Gastroesophageal sphincter (tissue), 4 donors: ENCODE measurements around the gene SCD5. TPM values are rescaled to one million over a fixed set of nuclear protein-coding genes. Genes with fewer than 3 reads are reported as not detected.

Experiments used
- ATAC-seq: fragments of 150-250 bp; one replicate; pipeline ENCODE4 v1.9.1; 2016; ENCODE audit warnings: mild to moderate bottlenecking, moderate library complexity
- H3K27ac ChIP-seq, 4 donors: fragments of 200-600 bp; sonication (generic) in 3 of 4; 1 replicate in 3 of 4; 2 replicates in 1 of 4; pipeline ENCODE4 v1.5.1; 2016 to 2019
- H3K27me3 ChIP-seq: fragments of 200-600 bp; sonication (generic); one replicate; pipeline ENCODE4 v1.5.1; 2019
- H3K36me3 ChIP-seq, 2 donors: fragments of 200-600 bp; sonication (generic); one replicate each; pipeline ENCODE4 v1.5.1; 2019; ENCODE audit warnings: control low read depth in 1 of 2
- H3K4me1 ChIP-seq, 3 donors: fragments of 200-600 bp; sonication (generic); 1 replicate in 2 of 3; 2 replicates in 1 of 3; pipeline ENCODE4 v1.5.1; 2016 to 2019; ENCODE audit warnings: control low read depth in 2 of 3
- H3K4me3 ChIP-seq, 2 donors: fragments of 200-600 bp; sonication (generic); one replicate each; pipeline ENCODE4 v1.5.1; 2019; ENCODE audit warnings: mild to moderate bottlenecking in 1 of 2, moderate library complexity in 1 of 2
- H3K9me3 ChIP-seq, 3 donors: fragments of 200-600 bp; sonication (generic); one replicate each; pipeline ENCODE4 v1.5.1; 2017 to 2019; ENCODE audit warnings: control low read depth in 2 of 3
- CTCF ChIP-seq, 4 experiments: fragments of 200-600 bp in 2 of 4; fragments of 450-650 bp in 2 of 4; sonication (generic) in 1 of 4; IDR thresholded peaks; one replicate each; pipeline ENCODE4 v1.5.1; 2017 to 2019; ENCODE audit warnings: antibody characterized with exemption in 4 of 4, mild to moderate bottlenecking in 2 of 4, moderate library complexity in 2 of 4
- EP300 ChIP-seq: sonication (generic); formaldehyde crosslinking; IDR thresholded peaks from one replicate; pipeline ENCODE4 v1.6.1; 2017; ENCODE audit warnings: antibody characterized with exemption, mild to moderate bottlenecking
- POLR2A ChIP-seq, 2 donors: fragments of 450-650 bp; IDR thresholded peaks; one replicate each; pipeline ENCODE4 v1.6.1; 2017; ENCODE audit warnings: antibody characterized with exemption in 2 of 2, mild to moderate bottlenecking in 2 of 2, moderate library complexity in 1 of 2
- POLR2AphosphoS5 ChIP-seq: sonication (generic); formaldehyde crosslinking; IDR thresholded peaks from one replicate; pipeline ENCODE4 v1.6.1; 2017; ENCODE audit warnings: antibody characterized with exemption
- WGBS, 2 donors: methylation state at CpG; one replicate each; pipeline ENCODE4 v1.1.5; 2018; ENCODE audit warnings: low coverage in 1 of 2; 5-methylcytosine and 5-hydroxymethylcytosine counted together
- total RNA-seq, 4 donors: library from RNA; depleted of rRNA; stranded (reverse); fragments of >200 nt; gene quantifications; one replicate each; pipeline ENCODE4 v1.1.0, GENCODE V29; 2016

SCD5 gene
- total RNA-seq, 4 donors from 2014 or later, result 15.5 to 21.8 (median 20.3) TPM

GRCh38 chr4:82785611-82786400 lies 12.8 kb downstream of the SCD5 start:
- 36 to 39% methylated on average over 5 of the region's 5 CpGs for WGBS, 2 donors
- Histone ChIP-seq H3K27me3 (no peaks in the 10 kb centered on the region), H3K4me1 (peaks cover 0 to 73% (median 7%) of the 10 kb centered on the region in 3 donors), H3K36me3 (no peaks in the 10 kb centered on the region), H3K4me3 (no peak overlapping the region), H3K9me3 (no peaks in the 10 kb centered on the region), H3K27ac (peak overlapping the region in 1 of 4 donors; percentile 13)
- no peak for TF ChIP-seq EP300
- TF ChIP-seq POLR2A (IDR thresholded peaks at IDR 0.05), result no peak
- TF ChIP-seq CTCF (IDR thresholded peaks at IDR 0.05), result no peak
- no peak for TF ChIP-seq POLR2AphosphoS5
- no peak for ATAC-seq

DNA sequence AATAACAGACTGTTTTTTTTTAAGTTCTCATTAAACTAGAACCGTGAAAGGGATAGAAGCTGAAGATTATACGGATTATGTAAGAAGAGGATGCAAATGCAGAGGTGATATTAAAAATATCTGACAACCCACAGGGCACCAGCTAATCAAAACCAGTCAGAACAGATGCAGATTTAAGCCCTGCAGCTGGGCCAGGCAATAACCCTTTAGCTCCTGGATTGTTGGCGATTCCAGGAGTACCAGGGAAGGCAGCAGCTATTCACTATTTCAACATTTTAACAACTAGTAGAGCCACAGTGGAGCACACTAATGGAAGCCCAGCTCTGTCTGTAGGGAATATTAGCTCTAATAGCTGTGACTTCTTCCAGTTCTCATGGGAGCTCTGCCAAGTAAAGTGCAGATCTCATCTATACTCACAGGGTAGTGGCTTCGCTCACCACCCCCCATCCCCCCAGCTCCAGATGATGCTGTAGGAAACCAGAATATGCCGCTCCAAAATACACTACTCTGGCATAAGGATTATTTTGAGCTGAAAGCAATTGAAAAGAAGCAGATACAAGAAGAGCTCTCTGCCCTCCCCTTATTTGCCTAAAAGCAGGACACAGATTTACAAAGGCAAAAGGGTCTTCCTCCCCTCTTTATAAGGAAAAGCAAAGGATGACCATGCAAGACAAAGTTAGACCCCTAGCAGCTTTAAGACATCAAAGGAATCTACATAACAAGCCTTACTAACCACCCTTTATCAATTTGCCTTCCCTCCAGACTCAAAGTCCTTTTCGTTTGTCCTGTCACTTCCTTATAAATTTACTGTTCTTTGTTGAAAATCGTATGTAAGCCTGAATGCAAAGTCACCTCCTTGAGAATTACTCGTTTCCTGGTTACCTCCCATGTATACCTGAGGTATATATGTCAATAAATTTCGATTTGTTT lies 13.7 kb downstream of the SCD5 start:
- H3K27ac ChIP-seq, result peak overlapping the region in 1 of 4 donors; percentile 13
- no peak for TF ChIP-seq POLR2A (IDR thresholded peaks at IDR 0.05)
- TF ChIP-seq POLR2AphosphoS5, result no peak
- TF ChIP-seq EP300, result no peak
- no peak for TF ChIP-seq CTCF (IDR thresholded peaks at IDR 0.05)
- ATAC-seq, result no peak
- H3K4me1 ChIP-seq, result peaks cover 0 to 73% (median 11%) of the 10 kb centered on the region in 3 donors
- no peaks in the 10 kb centered on the region for H3K27me3 ChIP-seq
- no peaks in the 10 kb centered on the region for H3K9me3 ChIP-seq
- no peaks in the 10 kb centered on the region for H3K36me3 ChIP-seq
- H3K4me3 ChIP-seq, result no peak overlapping the region
- 25 to 54% methylated on average over 4 to 9 of the region's 9 CpGs for WGBS, 2 donors

- H3K4me3 ChIP-seq, result no peak overlapping the region
- 80 to 92% methylated on average over 1 to 3 of the region's 5 CpGs for WGBS, 2 donors
- H3K4me1 ChIP-seq, result peaks cover 0 to 57% (median 11%) of the 10 kb centered on the region in 3 donors
- no peak for ATAC-seq
- no peaks in the 10 kb centered on the region for H3K36me3 ChIP-seq
- no peaks in the 10 kb centered on the region for H3K9me3 ChIP-seq
- TF ChIP-seq CTCF (IDR thresholded peaks at IDR 0.05), result no peak
- no peak for TF ChIP-seq POLR2AphosphoS5
- no peak for TF ChIP-seq POLR2A (IDR thresholded peaks at IDR 0.05)
- TF ChIP-seq EP300, result no peak
- H3K27ac ChIP-seq, result no peak overlapping the region
- H3K27me3 ChIP-seq, result no peaks in the 10 kb centered on the region
Measured at GRCh38 chr4:82782626-82783345, 15.8 kb downstream of the SCD5 start.

DNA sequence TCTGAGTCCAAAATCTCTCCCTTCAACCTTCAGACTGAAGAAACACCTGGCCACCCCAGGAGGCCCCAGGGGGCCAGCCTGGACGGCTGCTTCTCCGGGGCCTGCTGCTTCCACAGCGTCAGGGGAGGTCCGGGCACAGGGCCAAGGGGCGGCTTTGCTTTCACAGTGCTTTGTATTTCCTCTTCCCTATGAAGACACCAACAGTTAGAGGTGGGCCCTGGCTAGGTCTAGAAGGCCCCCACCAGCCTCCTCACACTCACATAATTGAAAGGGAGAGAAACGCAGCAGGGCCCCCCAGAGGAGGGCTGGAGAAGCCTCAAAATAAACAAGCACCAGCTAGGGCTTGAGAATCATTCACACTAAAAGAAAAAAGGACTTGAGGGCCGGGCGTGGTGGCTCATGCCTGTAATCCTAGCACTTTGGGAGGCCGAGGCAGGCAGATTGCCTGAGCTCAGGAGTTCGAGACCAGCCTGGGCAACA lies 17.8 kb downstream of the SCD5 start:
- ATAC-seq, result peak; percentile 66
- TF ChIP-seq POLR2AphosphoS5, result no peak
- no peak for TF ChIP-seq CTCF (IDR thresholded peaks at IDR 0.05)
- TF ChIP-seq EP300, result no peak
- TF ChIP-seq POLR2A (IDR thresholded peaks at IDR 0.05), result no peak
- Histone ChIP-seq H3K36me3 (no peaks in the 10 kb centered on the region), H3K9me3 (no peaks in the 10 kb centered on the region), H3K27me3 (no peaks in the 10 kb centered on the region), H3K4me1 (peaks cover 0 to 38% (median 11%) of the 10 kb centered on the region in 3 donors), H3K27ac (no peak overlapping the region), H3K4me3 (no peak overlapping the region)
- 29 to 80% methylated on average over 2 to 7 of the region's 10 CpGs for WGBS, 2 donors
